ENCODE data around the gene GVQW3.

GVQW3 gene

GRCh38 chr11:76380977-76381719, at the start of gene GVQW3, which contains the start of gene THAP12:
TSS of gene GVQW3 (plus strand) at chr11:76381323. CDS start at chr11:76381829, 506 bp downstream.
TSS of gene THAP12 (minus strand) at chr11:76381132. CDS start at chr11:76380836, 296 bp downstream.
- peak; percentile 78 to 99 (median 94) for DNase-seq

DNA sequence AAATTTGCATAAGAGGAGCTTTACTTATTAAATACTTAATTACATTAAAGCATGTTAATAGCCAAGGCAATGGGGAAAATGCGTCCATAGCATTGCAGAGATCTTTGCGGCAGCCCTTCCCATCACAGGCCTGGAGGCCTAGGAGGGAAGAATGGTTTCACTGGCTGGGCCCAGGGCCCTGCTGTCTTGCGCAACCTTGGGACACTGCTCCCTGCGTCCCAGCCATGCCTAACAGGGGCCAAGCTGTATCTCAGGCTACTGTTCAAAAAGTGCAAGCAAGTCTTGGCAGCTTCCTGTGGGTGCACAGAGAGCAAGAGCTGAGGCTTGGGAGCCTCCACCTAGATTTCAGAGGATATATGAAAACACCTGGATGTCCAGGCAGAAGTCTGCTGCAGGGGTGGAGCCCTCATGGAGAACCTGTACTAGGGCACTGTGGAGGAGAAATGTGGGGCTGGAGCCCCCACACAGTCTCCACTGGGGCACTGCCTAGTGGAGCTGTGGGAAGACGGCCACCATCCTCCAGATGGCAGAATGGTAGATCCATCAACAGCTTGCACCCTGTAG, 46.2 kb upstream of the GVQW3 start:
- no peak for DNase-seq

DNA sequence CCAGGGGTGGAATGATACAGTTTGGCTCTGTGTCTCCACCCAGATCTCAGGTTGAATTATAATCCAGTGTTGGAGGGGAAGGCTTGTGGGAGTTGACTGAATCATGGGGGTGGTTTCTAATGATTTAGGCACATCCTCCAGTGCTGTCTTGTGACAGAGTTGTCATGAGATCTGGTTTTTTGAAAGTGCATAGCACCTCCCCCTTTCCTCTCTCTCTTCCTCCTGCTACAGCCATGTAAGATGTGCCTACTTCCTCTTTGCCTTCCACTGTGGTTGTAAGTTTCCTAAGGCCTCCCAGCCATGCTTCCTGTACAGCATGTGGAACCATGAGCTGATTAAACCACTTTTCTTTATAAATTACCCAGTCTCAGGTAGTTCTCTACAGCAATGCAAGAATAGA, 45.3 kb upstream of the GVQW3 start:
- no peak for DNase-seq

DNA sequence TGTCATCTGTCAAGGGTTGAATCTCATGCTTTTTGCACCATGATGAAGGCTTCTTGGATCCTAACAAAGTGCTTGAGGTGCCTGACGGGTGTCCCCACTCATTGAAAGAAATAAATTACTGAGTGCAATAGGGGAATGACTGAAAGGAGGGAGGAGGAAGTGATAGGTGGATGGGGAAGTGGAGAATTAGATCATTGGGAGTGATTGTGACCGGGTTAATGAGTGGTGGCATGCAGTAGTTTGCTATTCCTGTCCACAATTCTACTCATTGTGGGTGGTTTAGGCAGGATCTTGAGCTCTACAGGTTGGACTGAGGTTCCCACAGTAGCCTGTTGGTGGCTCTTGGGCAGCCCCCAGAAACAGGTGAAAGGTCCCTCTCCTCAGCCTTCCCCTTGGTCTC, 44.5 kb upstream of the GVQW3 start:
- no peak for DNase-seq

GRCh38 chr11:76337469-76337868, 43.7 kb upstream of the GVQW3 start:
- DNase-seq, result no peak

DNA sequence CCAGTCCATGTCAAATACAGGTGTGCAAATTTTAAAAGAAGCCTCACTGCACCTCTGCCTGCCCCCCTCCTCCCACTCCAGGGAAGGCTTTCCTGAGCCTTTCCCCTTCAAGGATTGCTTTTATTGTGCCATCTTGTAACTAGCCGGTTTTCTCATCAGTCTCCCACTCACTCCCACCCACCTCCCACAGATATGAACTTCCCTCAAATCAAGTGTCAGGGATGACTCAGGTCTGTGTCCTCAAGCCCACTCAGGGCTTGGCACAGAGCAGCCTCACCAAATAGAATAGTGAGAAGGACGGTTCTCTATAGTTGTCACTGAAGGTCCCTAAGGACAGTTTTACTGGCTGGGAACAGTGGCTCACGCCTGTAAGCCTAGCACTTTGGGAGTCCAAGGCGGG, 43.2 kb upstream of the GVQW3 start:
- DNase-seq, result no peak

DNA sequence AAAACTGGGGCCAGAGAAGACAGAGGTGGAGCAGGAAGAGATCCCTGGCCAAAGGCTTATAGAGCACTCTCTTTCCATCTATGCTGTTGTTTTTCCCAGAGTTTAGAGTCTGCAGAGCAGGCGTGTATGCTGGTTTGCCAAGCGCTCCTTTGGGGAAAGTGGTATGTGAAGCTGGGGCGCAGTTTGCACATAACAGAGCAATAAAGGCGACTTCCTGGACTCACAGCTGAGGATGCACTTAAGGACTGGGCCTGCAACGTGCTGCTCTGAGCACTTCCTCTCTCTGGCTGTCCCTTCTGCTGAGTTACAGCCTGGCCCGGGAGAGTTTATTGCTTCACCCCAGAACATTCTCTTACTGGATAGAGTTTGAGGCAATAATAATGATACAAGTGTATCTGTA, 41.9 kb upstream of the GVQW3 start:
- no peak for DNase-seq

DNA sequence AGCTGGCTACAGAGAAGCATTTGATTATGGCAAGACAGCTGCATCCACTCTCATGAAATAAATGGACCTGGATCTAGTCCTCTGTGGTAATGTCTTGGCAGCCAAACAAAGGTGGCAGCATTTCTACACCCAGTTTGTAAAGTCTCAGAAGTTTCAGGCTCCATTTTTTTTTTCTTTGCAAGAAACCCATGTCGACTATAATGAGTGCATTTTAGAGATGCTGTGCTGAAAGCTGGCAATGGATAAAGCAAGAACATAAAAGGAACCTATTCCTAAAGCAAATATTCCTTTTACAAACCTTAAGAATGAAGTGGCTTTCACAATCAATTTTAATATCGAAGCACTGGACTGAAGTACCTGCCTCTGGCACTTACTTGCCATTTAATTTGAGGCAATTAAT, 33.7 kb upstream of the GVQW3 start:
- peak in 1 of 56 donors; percentile 11 for DNase-seq

DNA sequence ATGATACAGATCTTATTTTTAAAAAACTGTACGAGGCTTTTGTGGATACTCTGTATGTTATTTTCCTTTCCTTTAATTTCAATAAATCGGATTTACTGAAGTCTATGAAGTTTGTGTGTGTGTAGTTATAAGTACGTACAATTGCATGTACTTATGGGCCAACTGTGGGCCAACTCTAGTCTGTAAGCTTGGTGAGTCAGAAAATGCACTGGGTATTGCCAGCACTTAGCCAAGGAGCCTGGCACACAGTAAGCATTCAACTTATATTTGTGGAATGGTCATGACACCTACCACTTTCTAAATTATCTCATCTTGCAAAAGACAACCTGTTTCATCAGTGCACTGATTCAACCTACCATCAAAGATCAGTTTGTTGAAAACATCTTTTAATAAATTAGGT, 32.8 kb upstream of the GVQW3 start:
- DNase-seq, result no peak

- peak in 4 of 56 donors; percentile 5 to 29 (median 12) for DNase-seq
Observed at GRCh38 chr11:76355172-76355571, 26.0 kb upstream of the GVQW3 start.

GRCh38 chr11:76361374-76361773, 19.7 kb upstream of the GVQW3 start:
- DNase-seq, result no peak

DNA sequence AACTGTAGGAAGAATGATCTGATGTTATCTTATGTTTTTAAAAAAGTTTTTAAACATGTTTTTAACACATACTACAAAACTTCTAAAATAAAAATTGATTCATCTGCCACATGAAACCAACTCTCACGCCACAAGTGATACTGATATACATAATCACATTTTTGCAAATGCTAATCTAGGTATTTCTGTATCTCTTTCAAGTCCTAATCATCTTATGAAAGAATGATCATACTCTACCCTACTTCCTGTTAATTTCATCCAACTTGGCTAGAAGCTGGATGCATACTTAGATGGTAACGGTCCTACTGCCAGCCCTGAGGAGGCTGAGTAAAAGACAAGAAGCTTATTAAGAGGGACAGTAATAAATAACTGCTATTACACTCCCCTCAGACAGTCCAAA, 19.3 kb upstream of the GVQW3 start:
- no peak for DNase-seq

DNA sequence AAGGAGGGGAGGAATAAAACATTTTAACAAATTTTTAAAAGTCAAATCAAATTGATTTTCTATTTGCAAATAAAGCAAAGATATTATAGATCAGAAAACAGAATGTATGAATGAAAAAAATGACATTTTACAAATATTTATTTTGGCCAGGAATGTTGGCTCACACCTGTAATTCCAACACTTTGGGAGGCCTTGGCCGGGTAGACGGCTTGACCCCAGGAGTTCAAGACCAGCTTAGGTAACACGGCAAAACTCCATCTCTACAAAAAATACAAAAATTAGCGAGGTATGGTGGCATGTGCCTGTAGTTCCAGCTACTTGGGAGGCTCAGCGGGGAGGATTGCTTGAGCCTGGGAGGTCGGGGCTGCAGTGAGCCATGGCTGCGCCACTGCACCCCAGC, 18.4 kb upstream of the GVQW3 start:
- DNase-seq, result no peak

- no peak for DNase-seq
Observed at GRCh38 chr11:76365038-76365679, 16.0 kb upstream of the GVQW3 start.

DNA sequence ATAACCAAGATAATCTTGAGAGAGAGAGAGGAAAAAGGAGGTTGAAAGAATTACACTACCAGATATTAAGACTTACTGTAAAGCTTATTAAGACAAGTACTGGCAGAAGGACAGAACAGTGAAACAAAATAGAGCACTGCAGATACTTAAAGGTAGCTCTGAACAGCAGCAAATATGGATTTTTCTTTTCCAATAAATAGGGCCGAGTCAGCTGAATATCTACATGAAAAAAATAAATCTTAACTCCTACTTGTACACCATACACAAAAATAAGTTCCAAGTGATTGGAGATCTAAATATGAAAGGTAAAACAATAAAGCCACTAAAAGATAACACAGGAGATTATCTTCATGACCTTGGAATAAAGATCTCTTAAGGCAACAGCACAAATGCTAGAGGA, 12.6 kb upstream of the GVQW3 start:
- DNase-seq, result no peak

DNA sequence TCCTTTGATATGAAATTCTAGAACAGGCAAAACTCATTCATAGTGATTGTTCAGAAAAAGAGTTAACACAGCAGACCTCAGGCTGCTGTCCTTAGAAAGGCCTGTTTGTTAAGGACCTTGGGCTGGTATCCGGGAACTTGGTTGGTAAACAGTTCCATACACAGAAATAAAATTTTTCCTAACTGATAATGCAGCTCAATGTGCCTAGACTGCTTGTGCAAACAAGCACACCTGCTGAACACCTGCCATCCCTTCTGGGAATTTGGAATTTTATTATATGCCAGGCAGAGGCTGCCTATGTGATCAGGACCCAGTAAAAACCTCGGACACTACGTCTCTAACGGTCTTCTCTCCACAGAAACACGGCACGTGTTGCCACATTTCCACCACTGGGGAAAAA, 11.7 kb upstream of the GVQW3 start:
- DNase-seq, result no peak

DNA sequence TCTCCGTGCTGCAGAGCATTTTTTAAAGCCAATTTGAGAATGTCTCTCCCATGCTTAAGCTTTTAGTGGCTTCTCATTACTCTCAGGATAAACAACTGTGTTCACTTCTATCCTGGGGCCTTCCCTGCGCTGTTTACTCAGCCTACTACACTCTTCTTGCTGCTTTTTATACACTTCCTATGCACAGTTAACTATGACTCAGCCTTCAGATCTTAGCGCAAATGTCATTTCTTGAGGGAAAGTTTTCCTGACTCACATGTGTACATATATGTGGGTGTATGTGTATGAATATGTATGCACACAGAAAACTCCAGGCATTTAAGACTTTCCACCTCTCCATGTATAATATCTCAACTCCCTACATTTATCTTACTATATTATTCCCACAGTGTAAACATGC, 10.0 kb upstream of the GVQW3 start:
- DNase-seq, result peak in 1 of 56 donors; percentile 34

DNA sequence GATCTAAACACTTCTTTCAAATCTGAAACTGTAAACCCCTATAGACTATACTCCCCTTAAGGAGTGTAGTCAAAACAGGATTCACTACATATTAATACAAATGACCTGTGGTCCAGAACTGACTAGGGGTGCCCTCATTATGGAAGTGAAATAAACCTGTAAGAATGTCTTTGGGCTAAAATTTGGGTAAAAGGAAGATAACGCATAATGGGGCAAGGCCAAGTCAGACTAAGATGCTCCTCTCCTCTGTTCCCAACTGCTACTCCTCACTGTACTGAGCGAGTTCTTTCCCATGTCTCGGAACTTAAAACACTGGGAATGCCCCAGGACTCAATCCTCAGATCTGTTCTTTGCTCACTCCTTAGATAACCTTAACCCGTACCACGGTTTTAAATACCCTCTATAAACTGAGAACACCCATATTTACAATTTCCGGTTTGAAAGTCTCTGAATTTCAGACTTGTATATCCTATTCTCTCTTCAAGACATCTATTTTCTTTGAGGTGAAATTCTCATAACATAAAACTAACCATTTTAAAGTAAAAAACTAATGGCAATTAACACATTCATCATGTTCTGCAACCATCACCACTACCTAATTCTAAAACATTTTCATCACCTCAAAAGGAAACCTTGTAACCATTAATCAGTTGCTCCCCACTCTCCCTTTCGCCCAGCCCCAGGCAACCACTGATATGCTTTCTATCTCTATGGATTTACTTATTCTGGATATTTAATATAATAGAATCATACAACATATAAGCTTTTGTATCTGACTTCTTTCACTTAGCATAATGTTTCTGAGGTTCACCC, 4.2 kb upstream of the GVQW3 start:
- no peak for DNase-seq

GRCh38 chr11:76379807-76380158, 1.3 kb upstream of the GVQW3 start:
- no peak for DNase-seq

DNA sequence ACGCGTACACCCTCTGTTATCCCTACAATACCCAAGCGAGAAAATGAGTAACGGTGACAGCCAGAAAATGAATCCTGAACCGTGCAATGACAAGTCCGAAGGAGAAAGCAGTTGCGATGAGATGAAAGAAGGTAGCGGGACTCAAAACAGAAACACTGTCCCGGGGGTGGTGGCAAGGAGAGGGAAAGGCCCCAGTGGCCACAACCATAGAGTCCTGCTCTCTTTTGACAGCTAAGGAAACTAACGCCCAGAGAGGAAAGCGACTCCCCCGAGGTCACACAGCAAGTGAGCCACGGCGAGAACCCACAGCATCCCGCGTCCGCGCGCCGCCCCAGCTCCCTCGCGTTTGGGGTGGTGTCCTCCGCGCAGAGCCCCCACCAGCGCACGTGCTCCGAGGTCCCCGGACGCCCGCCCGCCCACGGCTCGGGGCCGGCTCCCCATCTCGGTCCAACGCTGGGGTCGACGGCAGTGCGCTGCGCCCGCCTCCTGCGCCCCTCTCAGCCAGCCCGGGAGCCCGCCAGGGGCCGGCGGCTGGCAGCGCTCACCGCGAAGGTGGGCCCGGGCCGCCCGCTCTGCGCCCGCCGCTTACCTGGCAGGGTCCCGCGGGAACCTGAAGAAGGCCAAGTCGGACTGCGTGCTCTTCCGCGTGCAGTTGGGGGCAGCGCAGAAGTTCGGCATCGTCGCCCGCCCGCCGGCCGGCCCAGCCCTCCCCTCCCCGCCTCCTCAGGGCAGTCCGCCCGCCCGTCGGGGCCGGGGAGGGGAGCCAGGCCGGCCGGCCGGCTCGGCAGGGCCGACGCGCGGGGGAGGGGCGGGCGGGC, 755 bp upstream of the GVQW3 start:
- DNase-seq, result peak in 23 of 56 donors; percentile 15 to 65 (median 35)

- DNase-seq, result no peak
Observed at GRCh38 chr11:76382209-76382608, 1.1 kb downstream of the GVQW3 start.
